Activated effector memory CD4-positive, alpha-beta T cell treated with anti-CD3 and anti-CD28 coated beads, Interleukin-2, amount 50 U/mL, for 16 hours (primary cell): Measurements from ENCODE around the gene GNAL.

ENCODE experiments used
- DNase-seq: peaks from one replicate; pipeline ENCODE4 v3.0.0-alpha.2; 2020

The GNAL gene

GRCh38 chr18:11923450-11923849 is 234.4 kb downstream of the GNAL start:
- DNase-seq, result no peak

- DNase-seq, result no peak
Observed at GRCh38 chr18:11925800-11926481, 236.9 kb downstream of the GNAL start.

- DNase-seq, result no peak
Observed at GRCh38 chr18:11927497-11927896, 238.4 kb downstream of the GNAL start.

- no peak for DNase-seq
Observed at GRCh38 chr18:11932393-11932792, 243.3 kb downstream of the GNAL start.
